HUES6 (cell line): ENCODE results near the gene NINJ2.

Experiments
- H3K27ac ChIP-seq: 2 replicates; pipeline ENCODE4 v1.7.0; 2013; ENCODE audit warnings: low read depth, mild to moderate bottlenecking, low read length, inconsistent platforms
- H3K27me3 ChIP-seq: 2 replicates; pipeline ENCODE4 v1.6.1; 2013; ENCODE audit warnings: low read length; ENCODE audit not compliant: control insufficient read depth, insufficient read depth
- H3K36me3 ChIP-seq: 2 replicates; pipeline ENCODE4 v1.6.1; 2013; ENCODE audit warnings: low read length; ENCODE audit not compliant: control insufficient read depth, insufficient read depth
- H3K4me1 ChIP-seq: 2 replicates; pipeline ENCODE4 v1.6.1; 2013; ENCODE audit warnings: low read length; ENCODE audit not compliant: control insufficient read depth, insufficient read depth
- H3K4me3 ChIP-seq: 2 replicates; pipeline ENCODE4 v1.5.1; 2013; ENCODE audit warnings: low read depth, low read length
- H3K9ac ChIP-seq: one replicate; pipeline ENCODE4 v1.6.1; 2013; ENCODE audit warnings: mild to moderate bottlenecking, low read length
- H3K9me3 ChIP-seq: 2 replicates; pipeline ENCODE4 v1.6.1; 2013; ENCODE audit warnings: low read depth, low read length; ENCODE audit not compliant: control insufficient read depth, insufficient read depth

Gene NINJ2

DNA sequence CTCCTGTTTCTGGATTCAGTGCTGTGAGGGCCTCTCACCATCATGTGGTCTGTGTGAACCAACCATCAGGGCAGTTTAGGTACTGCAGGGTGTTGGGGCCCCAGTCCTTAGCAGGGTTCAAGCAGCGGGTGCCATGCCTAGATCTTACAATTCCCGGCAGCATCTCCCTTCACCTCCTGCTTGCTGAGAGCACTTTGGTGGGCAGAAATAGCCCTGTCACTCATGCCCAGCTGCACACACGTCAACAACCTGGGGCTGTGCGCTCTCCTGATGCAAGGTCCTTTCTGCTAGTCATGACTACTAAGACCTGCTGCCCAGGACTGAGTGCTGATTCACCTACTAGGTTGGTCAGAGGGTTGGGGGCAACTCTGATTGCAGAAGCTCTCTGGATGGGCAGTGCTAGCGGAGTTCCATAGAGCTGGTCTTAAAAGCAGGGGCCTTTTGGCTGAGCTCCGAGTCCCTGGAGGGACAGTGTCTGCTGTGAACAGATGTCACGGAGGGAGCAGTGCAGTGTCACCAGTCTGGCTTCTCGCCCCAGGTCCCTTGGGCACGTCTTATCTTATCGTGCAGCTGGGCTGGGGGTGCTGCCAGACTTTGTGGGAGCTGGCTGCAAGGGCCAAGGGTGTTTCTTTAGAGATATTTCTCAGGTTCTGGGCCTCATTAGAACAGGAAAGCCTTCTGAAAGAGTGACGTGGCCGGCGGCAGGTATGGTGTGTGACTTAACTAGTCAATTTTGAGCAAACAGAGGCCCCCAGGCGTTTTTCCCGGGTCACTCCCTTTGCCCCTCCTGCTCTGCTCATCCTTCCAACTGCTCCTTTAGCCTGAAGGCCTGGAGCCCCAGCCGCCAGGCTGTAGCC, 71.8 kb downstream of the NINJ2 start:
- peaks cover 6% of the 10 kb centered on the region; the same call in 1 of the 2 replicates for H3K4me1 ChIP-seq
- H3K36me3 ChIP-seq: no peaks in the 10 kb centered on the region
- H3K27me3 ChIP-seq: no peaks in the 10 kb centered on the region
- no peak overlapping the region for H3K9ac ChIP-seq
- peaks cover 6% of the 10 kb centered on the region; the same call in 1 of the 2 replicates for H3K9me3 ChIP-seq
- H3K27ac ChIP-seq: no peak overlapping the region
- no peak overlapping the region for H3K4me3 ChIP-seq

DNA sequence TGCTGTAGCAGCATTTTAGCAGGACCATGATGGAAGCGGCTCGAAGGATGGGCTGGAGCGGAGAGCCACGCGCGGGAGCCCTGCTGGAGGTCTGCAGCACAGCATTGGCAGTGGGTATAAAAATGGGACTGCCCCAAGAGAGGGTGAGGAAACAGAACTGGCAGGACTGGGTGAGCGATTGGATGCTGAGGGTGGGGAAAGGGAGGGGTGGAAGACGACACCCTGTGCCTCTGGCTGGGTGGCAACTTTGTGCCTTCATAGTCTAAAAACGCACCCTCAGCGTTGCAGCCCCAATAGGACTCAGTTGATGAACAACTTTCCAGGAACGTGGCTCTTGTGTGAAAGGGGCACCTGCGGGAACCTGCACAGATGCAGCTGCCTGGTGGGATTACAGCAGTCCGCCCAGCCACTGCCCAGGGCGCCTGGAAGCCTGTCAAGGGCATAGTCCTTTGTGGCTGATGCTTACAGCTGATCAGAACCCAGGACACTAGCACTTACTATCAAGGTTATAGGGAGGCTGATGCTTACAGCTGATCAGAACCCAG, 73.0 kb downstream of the NINJ2 start:
- no peak overlapping the region for H3K27ac ChIP-seq
- no peak overlapping the region for H3K9ac ChIP-seq
- H3K4me1 ChIP-seq: peaks cover 6% of the 10 kb centered on the region; the same call in 1 of the 2 replicates

DNA sequence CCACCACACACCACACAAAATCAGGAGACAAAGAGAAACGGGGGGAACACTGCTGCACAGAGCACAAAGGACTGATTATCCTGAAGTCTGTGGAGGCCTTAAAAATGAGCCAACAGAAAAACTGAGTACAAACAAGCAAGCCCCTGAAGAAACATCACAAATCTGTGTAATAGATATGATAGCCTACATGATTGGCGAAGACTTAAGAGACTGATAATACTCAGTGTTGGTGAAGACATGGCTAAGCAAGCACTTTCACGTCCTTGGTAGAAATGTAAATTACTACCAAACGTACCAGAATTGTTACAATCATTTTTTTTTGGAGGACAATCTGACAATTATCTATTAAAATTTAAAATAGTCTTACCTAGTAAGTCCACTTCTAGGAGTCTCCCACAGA, 74.6 kb downstream of the NINJ2 start:
- Histone ChIP-seq H3K4me1 (peaks cover 6% of the 10 kb centered on the region; the same call in 1 of the 2 replicates), H3K9ac (no peak overlapping the region), H3K36me3 (no peaks in the 10 kb centered on the region), H3K27me3 (no peaks in the 10 kb centered on the region), H3K27ac (no peak overlapping the region), H3K4me3 (no peak overlapping the region), H3K9me3 (peaks cover 6% of the 10 kb centered on the region; the same call in 1 of the 2 replicates)

More for the DNA sequence above, 73.0 kb downstream of the NINJ2 start:
- Histone ChIP-seq H3K27me3 (no peaks in the 10 kb centered on the region), H3K9me3 (peaks cover 6% of the 10 kb centered on the region; the same call in 1 of the 2 replicates), H3K36me3 (no peaks in the 10 kb centered on the region), H3K4me3 (no peak overlapping the region)

DNA sequence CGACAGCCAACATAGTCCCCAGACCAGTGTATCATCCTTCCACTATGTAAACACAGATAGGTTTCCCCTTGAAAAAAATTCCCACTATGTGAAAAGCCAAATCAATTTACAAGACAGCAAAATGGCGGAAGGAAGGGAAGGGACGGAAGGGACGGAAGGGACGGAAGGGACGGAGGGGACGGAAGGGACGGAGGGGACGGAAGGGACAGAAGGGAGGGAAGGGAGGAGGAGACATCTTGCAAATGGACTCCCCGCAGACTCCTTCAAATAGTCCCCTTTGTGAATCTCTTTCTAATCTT, 75.3 kb downstream of the NINJ2 start:
- Histone ChIP-seq H3K27ac (no peak overlapping the region), H3K36me3 (no peaks in the 10 kb centered on the region), H3K27me3 (no peaks in the 10 kb centered on the region), H3K9ac (no peak overlapping the region), H3K9me3 (peaks cover 6% of the 10 kb centered on the region; the same call in 1 of the 2 replicates), H3K4me1 (peaks cover 6% of the 10 kb centered on the region; the same call in 1 of the 2 replicates), H3K4me3 (no peak overlapping the region)

DNA sequence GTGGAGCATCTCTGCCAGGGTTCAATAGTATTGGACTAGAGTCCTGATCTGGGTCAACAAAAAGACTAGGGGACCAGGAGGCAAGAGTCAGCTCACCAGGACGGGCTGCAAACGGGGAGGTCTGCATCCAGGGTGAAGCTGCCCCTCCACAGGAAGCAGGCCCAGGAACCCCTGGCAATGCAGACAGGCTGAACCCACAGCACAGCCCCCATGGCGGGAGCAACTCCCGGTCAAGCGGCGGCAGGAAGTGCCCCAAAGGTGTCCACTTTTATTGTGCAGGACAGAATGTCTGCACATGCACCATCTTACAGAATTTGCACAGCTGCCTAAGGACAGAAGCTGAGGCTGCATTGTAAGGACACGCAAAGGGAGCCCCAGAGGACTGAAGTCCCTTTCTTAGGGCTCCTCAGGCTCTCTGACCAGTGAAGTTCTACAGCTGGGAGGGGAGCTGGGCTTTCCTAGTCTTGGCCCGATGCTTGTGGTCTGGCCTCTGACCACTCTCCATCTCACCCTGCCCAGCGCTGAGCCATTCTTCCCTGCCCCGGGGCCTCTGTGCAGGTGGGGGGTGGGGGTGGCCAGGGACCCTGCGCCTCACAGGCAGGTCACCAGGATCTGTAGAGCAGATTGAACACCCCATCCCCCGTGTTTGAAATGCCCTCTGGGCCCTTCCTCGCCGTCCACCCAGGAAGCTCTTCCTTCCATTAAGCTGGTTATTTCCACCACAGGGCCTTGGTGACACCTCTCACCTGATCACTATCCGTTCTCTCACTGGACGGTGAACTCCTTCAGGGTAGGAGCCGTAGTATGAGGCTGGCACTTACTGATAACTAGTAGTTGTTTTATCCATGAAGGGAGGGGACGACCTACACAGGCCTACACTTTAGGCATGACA, 75.9 kb downstream of the NINJ2 start:
- Histone ChIP-seq H3K4me3 (no peak overlapping the region), H3K4me1 (peaks cover 6% of the 10 kb centered on the region; the same call in 1 of the 2 replicates), H3K27ac (no peak overlapping the region), H3K9ac (no peak overlapping the region), H3K27me3 (no peaks in the 10 kb centered on the region), H3K9me3 (peaks cover 6% of the 10 kb centered on the region; the same call in 1 of the 2 replicates), H3K36me3 (no peaks in the 10 kb centered on the region)

DNA sequence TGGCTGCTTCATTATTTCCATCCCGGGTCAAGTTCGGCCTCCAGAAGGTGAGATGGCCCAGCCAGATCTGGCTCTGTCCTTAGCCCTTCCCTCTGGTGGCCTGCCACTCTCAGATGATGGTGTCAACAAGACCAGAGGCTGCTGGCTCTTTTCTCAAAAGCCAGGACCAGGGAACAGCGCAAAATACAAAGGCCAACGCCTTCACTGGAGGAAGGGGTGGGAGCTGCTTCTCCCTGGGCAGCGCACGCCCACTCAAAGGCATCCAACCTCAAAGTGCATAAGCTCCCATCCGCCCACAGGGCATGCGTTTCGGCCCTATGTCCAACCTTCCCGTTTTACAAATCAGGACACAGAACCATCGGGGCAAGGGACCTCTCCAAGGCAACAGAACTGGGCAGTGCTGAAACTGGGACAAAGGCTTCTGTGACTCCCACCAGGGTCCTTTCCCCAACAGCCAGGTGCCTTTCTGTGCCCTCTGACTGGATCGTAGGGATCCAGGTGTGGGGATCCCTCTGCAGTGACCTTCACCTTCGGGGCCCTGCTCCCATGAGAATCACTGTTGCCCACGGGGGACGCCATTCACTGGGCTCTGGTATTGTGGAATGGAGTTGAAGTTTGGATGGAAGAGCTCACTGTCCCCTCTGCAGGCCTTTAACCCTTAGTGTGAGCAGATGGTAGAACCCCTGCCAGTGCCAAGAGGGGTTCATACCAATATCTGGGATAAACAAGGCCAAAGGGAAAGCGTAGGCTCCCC, 76.8 kb downstream of the NINJ2 start:
- H3K4me1 ChIP-seq: peaks cover under 1% of the 10 kb centered on the region; the same call in 1 of the 2 replicates
- H3K4me3 ChIP-seq: no peak overlapping the region
- H3K27me3 ChIP-seq: no peaks in the 10 kb centered on the region
- H3K27ac ChIP-seq: no peak overlapping the region
- no peak overlapping the region for H3K9ac ChIP-seq
- peaks cover 6% of the 10 kb centered on the region; the same call in 1 of the 2 replicates for H3K9me3 ChIP-seq
- no peaks in the 10 kb centered on the region for H3K36me3 ChIP-seq

DNA sequence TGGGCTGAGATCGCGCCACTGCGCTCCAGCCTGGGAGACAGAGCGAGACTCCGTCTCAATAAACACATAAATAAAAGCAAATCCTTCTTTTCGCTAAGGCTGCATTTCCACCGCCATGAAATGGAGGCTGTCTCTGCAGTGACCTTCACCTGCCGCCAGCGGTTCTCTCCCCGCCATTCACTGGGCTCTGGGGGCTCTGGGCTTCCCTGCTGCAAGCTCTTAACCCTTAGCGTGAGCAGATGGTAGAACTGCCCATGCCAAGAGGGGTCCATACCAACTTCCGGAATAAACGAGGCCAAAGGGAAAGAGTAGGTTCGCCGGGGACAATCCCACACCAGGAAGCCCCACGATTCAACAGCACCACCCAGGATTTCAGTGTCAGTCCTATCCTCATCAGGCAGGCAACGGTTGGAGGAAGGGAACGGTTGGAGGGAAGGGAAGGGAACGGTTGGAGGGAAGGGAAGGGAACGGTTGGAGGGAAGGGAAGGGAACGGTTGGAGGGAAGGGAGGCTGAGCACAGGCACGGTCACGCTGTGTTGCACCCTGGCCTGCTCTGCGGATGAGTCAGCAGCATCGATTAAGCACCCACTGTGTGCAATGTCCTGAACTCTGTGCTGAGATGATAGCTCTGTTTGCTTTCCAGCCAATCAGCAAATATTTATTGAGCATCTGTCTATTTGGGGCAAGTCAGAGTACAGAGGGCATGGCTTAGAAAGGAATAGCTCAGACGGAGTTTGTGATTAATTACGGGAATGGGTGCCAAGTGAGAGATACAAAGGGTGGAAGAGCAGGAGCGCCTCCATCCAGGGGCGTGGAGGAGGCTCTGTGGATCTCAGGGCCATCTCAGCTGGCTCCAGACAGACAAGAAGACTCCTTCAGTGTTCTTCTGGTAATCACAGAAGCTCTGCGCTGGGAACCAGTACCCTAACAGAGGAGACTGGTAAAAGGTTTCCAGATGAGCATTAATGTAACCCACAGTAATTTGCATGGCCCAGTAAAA, 77.9 kb downstream of the NINJ2 start:
- no peaks in the 10 kb centered on the region for H3K4me1 ChIP-seq
- H3K36me3 ChIP-seq: no peaks in the 10 kb centered on the region
- no peak overlapping the region for H3K9ac ChIP-seq
- H3K27ac ChIP-seq: no peak overlapping the region
- no peak overlapping the region for H3K4me3 ChIP-seq
- H3K9me3 ChIP-seq: peaks cover 6% of the 10 kb centered on the region; the same call in 1 of the 2 replicates
- H3K27me3 ChIP-seq: no peaks in the 10 kb centered on the region

DNA sequence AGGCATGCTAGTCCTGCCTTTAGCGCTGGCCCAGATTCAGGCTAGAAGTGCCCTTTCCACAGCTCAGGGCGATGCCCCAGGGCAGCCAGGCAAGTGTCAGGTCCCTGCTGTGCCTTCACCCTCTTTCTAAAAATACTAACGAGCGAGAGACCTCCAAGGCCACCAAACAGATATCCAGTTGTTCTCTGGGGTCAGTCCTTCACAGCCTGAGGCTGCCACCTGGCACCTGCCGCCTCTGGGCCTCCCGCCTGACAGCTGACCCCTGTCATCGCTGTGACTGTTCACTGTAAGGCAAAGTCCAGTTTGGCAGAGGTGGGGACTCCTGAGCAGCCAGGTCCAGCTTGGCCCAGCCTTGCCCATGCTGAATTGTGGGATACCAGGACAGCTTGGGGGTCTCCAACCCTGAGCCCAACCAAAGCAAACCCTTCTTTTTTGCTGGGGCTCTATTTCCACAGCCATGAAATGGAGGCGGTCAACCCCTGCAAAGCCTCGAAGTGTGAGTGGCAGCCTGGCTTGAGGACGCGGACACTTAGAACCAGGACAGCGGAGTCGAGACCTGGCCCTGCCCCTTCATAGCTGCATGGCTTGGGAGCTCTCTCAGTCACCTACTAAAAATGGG, 79.9 kb downstream of the NINJ2 start:
- peaks cover under 1% of the 10 kb centered on the region; the same call in 1 of the 2 replicates for H3K9me3 ChIP-seq
- H3K27me3 ChIP-seq: no peaks in the 10 kb centered on the region
- H3K4me3 ChIP-seq: no peak overlapping the region
- H3K36me3 ChIP-seq: no peaks in the 10 kb centered on the region
- H3K27ac ChIP-seq: no peak overlapping the region
- no peak overlapping the region for H3K9ac ChIP-seq
- H3K4me1 ChIP-seq: peaks cover 9% of the 10 kb centered on the region

DNA sequence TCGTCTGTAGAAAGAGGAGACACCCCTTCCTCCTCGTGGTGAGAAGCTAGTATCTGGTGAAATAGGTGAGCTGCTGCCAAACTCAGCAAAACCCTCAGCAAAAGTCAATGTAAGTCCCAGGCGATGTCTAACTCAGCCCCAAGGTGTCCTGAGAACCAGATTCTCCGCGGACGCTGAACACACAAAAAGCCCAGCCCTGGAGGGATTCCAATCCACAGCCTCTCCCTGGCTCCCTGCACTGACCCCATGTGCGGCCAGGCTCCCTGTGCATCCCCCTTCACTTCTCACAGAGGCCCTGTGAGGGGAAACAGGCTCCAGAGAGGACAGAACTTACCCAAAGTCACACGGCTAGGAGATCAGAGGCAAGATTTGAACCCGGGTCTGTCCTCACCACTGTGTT, 81.5 kb downstream of the NINJ2 start:
- no peaks in the 10 kb centered on the region for H3K9me3 ChIP-seq
- peaks cover 4% of the 10 kb centered on the region; the same call in 1 of the 2 replicates for H3K27me3 ChIP-seq
- H3K4me1 ChIP-seq: peaks cover 13% of the 10 kb centered on the region
- no peak overlapping the region for H3K27ac ChIP-seq
- H3K36me3 ChIP-seq: no peaks in the 10 kb centered on the region
- no peak overlapping the region for H3K4me3 ChIP-seq
- no peak overlapping the region for H3K9ac ChIP-seq
